OCI-M1 (cell line): ENCODE data around the gene SLC35E4.
"Not testable (repeated sequence)": the region's sequence is repeated elsewhere in the genome, so short reads cannot be mapped to it uniquely, and the experiment has no call there.

Experiments used
- DNase-seq: peaks from one replicate; lab custom pipeline; 2025; lab: John Stamatoyannopoulos, UW

SLC35E4 gene

DNA sequence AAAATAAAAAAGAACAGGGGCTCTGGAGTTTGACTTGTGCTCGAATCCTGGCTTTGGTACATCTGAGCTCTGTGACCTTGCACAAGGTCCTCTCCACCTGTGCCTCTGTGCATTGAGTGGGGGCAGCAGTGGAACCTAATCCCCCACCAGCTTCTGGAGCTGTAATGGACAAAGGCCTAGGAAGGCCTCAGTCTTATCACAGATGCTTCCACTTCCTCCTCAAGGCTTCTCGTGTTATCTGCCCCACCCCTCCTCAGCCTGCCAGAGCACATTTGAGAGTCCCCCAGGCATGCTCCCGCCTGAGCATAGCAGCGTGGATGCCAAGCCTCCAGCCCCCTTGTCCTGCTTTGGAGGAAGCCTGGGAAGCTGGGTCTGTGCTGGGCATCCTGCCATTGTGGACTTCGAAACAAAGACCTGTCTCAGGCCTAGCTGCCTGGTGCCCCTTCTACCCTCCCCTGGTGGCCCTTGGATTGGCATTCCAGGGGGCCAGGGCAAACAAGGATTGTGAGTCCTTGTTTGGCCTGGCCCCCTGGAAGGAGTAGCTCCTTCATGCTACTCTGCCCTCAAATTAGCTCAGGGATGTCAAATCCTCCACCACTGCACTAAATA, 15.0 kb downstream of the SLC35E4 start:
- DNase-seq: peak; percentile 37

DNA sequence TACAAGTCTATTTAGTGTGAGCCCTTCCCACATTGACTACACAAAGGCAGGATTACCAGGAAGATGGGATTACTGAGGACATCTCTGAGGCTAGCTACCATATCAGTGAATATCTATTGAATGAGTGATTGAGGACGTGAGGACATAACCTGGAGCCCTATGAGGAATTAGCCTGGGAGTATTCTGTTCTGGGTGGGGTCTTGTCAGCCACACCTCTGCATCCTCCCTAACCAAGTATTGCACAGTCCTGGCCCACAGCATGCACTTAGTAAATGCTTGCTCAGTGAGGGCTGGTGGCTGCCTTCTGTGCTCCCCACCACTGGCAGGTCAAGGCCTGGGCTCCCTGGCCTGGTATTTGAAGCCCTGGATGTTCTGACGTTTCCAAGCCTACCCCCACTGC, 17.3 kb downstream of the SLC35E4 start:
- DNase-seq: no peak

DNA sequence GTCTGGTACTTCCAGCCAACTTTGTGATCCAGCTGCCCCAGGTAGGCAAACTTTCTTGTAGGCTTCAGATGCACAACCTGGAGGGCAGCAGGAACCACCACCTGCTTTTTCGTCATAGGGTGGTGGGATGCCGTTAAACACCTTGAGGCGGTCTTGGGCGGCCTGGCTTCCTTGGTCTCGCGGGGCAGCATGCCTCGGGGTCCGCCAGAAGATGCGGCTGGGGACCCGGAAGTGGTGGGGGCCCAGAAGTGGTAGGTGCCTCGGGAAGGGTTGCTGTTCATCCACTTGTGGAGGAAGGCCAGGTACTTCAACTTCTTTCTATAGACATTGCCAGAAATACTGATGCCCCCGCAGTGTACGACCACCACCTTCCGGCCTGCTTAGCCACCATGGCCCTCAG, 18.8 kb downstream of the SLC35E4 start:
- no peak for DNase-seq

DNA sequence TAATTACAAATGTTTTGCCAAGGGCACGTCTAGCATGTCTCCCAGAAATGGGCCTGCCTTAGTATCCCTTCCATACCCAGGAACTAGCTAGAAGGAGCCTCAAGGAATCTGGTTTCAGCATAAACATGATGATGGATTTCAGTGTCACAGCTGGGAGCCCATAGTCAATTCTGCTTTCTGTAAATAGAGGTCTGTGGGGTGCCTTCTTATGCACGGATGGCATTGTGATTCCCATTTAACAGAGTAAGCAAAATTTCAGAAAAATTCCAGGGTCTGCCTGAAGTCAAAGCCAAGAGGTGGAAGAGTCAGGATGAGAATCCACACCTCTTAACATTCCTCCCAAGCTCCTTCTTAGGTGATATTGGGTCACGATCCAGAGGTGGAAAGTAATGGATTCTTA, 20.0 kb downstream of the SLC35E4 start:
- no peak for DNase-seq

DNA sequence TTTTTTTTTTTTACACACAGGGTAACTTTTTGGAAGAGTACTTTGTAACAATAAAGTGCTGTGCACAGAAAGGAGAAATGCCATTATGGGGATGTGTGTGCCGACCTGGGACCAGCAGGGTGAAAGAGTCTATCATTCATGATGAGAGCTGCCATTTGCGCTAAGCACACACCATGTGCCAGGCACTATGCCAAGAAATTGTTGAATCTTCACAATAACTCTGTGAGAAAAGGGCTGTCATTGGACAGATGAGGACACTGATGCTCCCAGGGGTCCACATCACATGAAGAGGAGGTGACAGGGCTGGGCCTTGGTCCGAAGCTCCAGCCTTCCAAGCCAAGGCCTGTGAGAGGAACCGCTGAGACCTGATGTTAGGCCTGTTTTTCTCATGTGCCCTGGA, 26.5 kb downstream of the SLC35E4 start:
- no peak for DNase-seq

DNA sequence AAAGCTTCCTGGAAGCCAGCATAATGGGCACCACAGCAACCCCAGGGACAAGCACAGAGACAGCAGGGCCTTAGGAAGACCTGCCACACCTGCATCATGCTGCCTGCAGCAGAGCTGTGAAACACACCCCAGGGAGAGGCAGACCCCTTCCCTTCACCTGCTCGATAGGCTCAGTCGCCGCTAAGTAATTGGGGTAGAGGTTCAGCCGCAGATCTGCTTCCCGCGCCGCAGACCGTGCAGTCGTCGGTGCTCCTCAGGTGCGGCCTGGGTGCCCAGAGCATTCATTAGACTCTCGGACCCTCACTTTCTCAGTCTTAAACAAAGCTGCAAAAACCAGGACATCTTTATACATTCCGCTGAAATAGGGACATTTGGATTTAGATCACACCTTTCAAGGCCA, 29.2 kb downstream of the SLC35E4 start:
- DNase-seq: no peak

DNA sequence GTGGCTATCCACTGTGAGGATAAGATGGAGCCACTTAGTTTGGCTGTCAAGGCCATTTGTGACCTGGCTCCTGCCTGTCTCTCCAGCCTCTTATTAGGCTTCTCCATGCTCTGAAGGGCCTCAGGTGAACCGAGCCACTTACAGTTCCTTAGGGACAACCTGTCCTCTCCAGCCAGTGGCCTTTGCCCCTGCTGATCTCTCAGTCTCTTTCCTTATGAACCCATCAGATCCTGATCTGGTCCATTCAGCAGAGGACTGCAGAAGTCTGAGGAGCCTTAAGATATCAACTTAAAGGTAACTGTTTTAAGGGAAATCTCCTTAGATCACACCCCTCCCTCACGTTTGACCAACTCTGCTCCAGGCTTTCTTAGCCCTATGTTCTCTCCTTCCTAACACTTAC, 29.7 kb downstream of the SLC35E4 start:
- DNase-seq: no peak

DNA sequence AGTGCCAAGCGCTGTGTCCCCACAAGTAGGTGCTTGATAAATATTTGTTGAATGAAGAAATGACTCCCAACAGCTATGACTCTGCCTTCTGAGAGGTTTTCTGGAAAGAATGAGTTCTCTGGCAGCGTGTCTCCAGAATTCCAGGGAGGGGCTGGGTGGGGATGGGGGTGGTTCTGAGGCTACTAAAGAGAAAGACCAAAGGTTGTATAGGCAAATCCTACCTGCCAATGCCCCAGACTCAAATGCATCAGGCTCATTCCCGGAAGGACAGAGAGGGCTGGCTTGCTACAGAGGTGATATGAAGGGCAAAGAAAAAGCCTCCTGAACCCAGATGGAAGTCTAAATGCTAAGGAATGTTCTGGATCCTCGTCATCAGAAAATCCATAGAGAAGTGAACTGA, 30.2 kb downstream of the SLC35E4 start:
- no peak for DNase-seq

DNA sequence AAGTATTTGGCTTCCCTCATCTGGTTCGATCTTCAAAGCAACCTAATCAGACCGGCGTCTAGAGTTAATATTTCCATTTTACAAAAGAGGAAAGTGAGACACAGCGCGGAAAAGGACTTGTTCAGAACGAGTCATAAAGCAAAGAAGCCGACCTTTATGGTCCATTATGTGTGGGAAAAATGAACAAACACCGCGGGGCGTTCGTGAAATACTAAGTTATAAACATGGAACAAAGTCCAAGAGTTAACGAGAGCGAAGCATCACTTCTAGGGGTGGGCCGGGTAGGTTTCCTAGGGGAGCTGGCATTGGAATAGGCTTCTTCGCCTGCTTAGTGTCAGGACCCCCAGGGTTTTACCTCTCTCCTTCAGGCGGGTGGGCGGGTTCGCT, 31.5 kb downstream of the SLC35E4 start:
- DNase-seq: peak; percentile 28

DNA sequence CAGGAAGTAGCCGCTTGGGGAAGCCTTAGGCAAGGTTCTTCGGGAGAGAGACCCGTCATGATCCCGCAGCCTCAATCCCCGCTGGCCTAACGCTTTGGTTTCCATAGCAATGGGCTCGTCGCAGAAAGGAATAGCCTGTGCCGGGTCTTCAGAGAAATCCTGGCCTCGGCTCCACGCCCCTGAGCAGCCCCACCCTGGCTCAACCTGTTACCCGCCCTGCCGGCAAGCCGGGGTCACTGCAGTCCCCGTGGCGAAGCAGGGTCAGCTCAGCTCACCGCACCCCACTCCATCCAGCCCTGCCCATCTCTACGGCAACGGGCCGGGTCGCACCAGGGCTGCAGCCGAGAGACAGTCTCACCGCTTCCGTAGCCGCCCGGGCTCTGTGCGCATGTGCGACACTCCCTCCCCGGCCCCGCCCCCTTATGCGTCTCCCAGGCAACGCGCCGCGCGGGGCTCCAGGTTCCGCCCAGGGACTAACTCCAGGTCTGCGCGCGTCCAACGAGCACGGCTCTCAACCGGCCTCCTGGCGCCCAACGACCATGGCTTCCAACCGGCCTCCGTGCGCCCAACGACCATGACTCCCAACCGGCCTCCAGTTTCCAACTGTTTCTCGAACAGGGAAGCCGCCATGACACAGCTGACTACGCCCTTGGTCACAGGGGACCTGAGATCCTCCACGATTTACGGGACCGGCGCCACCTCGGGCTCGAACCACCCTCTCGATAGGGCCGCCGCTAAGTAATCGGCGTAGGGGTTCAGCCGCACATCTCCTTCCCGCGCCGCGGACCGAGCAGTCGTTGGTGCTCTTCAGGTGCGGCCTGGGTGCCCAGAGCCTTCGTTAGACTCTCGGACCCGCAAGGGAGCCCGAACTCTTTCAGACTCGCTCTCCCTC, 32.2 kb downstream of the SLC35E4 start, which contains the start of gene DUSP18:
TSS of gene DUSP18 (minus strand) at position 382 of the 892 bp plus-strand sequence. CDS start 3,872 bp downstream, outside the sequence.
- DNase-seq: peak; percentile 92

DNA sequence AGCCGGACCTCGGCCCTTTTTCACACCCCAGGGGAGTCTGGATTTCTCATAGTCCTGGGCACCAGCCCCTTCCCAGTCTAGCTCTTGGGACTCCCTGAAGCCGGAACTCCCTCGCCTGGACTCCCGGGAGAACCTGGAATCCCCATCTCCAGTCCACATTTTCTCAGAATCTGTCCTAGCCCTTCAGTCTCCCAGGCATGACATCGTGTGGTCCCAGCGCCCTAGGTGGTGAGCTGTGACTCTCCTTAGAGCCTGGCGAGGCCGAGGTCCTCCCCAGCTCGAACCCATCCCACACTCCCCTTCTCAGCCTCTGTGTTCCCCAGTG, 32.8 kb downstream of the SLC35E4 start:
- no peak for DNase-seq

DNA sequence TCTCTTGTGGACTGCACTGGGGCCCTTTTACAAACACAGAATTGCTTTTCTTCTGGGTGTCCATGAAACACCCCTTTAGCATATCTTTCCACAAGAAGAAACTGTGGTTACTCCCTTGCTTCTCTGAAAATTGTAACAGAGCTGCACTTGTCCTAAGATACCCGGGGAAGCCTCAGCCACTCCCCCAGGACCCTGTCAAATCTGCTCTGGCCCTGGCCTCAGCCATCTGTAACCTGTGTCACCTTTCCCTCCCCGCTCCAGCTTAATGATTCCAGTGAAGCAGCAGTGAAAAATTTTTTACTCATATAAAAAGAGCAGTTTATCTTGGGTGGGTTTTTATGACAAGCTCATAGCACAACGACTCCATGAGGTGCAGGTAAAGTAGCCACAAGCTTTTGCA, 35.5 kb downstream of the SLC35E4 start:
- DNase-seq: no peak

DNA sequence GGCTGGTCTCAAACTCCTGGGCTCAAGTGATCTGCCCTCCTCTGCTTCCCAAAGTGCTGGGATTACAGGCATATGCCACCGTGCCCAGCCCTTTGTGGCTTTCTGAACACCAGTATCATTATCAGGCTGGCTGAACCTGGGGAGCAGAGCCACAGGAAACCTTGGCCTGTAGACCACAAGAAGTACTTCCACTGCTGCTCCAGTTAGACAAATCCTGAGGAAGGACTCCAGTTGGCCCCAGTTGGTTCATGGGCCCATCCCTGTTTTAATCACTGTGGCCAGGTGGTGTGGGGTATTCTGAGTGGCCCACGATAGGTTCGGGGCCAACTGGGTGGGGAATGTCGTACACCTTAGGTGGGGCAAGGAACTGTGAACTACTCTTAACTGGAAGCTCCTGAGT, 37.6 kb downstream of the SLC35E4 start:
- DNase-seq: no peak

DNA sequence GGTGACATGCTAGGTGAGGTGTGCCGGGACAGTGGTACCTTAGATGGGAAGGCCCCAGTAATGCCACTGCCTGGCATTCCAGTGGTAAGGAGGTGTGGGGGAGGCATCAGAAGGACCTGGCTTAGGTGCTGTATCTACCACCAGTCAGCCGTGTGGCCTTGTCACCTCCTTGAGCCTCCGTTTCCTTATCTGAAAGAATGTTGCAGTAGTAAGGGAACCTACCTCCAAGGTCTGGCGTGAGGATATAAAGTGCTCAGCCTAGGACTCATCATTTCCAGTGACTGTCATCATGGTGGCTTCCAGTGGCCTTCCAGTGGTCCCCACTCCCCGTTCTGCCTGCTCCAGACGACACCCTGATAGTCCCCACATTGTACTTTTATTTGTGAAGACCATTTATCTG, 38.9 kb downstream of the SLC35E4 start:
- DNase-seq: no peak

DNA sequence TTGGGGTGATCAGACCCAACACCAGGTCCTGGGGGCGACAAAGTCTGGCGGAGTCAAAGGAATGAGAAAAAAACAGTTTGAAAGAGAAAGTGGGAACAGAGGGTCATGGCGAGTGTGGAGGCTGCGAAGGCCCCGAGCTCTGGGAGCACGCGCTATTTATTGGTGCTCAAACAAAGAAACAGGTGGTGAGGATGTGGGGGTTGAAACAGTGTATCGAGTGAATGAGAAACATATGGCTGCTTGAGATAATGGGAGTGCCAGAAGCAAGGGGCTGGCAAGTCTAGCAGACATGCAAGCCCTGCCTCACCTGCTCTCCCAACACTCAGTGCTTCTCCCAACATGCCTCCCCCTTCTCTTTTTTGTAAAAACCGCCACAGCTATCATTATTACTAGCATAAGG, 39.9 kb downstream of the SLC35E4 start:
- DNase-seq: no peak

DNA sequence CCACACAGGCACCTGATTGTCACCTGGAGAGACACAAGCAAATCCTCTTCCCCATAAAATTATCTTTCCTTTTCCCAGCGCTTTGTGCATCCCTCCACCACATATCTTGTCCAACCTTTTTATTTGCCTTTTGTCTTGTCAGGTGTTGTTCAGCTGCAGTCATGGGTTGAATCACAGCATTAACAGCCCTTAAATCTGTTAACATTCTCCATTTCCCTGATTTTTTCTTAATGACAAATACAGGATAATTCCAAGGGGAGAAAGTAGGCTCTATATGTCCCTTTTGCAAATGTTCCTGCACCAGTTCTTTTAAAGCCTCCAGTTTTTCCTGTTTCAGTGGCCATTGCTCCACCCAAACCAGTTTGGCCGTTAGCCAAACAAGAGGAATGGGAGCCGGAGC, 41.0 kb downstream of the SLC35E4 start:
- not testable (repeated sequence) for DNase-seq

DNA sequence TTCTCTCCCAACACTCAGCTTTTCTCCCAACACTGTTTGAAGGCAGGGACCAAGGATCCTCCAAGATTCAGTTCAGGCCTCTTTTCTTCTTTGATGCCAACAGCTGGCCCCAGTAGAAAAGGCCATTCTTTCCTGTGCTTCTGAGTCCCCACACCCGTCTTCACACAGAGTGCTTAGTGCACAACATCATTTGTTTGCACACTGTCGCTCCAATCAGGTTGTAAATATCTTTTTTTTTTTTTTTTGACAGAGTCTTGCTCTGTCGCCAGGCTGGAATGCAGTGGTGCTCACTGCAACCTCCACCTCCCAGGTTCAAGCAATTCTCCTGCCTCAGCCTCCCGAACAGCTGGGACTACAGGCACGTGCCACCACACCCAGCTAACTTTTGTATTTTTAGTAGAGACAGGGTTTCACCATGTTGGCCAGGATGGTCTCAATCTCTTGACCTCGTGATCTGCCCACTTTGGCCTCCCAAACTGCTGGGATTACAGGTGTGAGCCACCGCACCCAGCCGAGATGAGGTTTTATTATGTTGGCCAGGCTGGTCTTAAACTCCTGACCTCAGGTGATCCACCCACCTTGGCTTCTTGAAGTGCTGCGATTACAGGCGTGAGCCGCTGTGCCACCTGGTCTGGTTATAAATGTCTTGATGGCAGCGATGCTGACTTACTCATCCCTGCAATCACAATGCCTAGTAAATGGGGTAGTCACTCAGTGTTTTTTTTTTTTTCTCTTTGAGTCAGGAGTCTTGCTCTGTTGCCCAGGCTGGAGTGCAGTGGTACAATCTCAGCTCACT, 44.5 kb downstream of the SLC35E4 start:
- not testable (repeated sequence) for DNase-seq

DNA sequence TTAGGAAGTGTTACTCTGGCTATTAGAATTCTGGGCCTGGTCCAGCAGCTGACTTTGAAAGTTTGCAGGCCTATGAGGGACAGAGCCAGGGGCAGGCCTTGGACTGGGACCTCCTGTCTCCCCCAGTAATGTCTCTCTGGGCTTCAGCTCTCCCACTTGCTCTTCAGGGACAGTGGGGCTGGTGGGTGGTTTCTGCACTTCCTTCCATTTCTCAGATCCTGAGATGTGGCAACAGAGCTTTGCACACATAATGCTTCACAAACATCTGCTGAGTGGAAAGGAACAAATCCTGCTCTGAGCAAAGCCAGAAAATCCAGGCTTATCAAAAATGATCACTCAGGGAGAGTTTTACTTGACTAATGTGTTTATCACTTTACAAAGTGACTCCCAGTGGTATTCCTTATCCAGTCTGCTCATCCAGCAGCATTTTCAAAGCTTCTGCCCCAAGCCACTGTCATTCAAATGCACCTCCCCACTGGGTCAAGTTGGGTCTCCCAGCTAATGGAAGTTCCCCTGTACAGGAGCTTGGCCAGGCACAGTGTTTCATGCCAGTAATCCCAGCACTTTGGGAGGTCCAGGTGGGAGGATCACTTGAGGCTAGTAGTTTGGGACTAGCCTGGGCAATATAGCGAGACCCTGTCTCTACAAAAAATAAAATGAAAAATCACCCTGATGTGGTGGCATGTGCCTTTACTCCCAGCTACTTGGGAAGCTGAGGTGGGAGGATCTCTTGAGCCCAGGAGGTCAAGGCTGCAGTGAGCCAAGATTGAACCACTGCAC, 45.6 kb downstream of the SLC35E4 start:
- DNase-seq: no peak

DNA sequence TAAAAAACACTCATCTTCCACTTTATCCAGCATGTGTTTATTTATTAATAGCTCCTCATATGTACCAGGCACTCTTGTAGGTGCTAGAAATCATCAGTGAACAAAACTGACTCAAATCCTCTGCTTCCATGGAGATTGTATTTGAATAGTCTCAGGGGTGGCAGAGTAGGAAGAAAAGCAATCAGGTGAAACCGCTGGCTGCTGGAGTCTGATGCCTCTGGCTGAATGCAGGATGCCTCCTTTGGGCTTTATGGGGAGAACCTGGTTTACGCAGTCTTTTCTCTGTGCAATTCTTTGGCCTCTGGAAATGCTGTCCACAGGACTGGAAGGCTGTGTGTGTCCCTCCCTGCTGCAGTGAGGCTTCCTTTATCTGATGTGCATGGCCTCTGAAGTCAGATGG, 46.2 kb downstream of the SLC35E4 start:
- DNase-seq: no peak

DNA sequence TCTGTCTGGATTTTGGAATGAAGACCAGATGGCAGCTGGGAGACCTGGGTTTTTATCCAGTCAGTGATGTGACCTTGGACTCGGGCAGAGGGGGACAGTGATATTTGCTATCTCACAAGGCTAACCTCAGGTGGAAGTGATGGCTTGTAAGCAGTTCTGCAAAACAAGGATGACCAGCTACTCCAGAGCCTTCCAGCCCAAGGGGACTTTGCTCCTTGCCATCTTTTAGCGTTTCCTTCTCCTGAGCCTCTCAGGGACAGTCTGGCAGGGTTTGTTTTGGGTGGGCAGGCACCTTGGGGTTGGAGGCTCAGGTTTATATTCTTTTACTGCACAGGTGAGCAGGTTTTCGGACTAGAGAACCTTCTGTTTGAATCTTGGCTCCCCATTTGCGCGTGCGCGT, 49.6 kb downstream of the SLC35E4 start:
- DNase-seq: no peak

DNA sequence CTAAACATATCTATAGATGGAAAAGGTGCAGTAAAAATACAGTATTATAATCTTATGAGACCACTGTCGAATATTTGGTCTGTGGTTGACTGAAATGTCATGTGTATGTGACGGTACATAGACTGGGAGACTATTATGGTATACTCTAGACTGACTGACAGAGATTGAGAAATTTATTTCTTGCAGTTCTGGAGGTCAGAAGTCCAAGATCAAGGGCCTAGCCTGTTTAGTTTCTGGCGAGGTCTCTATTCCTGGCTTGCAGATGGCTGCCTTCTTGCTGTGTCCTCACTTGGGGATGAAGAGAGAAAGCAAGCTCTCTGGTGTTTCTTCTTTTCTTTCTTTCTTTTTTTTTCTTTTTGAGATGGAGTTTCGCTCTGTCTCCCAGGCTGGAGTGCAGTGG, 51.8 kb downstream of the SLC35E4 start:
- no peak for DNase-seq

DNA sequence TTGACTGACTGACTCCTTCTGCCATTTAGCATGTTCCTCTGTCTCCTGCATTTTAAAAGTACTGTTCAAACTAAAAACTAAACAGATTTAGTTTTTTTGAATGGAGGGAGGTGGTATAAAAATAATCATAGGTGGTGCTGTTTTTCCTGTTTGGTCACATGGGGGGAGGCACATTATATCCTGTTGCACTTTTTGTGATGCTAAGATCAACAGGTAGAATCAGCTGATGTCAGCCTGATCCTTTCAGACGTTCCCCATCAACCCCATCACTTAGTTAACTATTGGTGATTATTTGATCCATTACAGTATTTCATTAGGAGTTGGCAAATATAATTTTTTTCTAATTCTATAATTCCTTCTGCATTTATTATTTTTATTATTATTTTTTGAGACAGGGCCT, 54.0 kb downstream of the SLC35E4 start:
- DNase-seq: no peak
